Activated B cell treated with CpG ODN at 0.5 μM for 24 hours (primary cell): ENCODE results near the gene SIGMAR1. TPM values are rescaled to one million over a fixed set of nuclear protein-coding genes. Genes with fewer than 3 reads are reported as not detected.
A peak's percentile ranks its signal among the peaks of the same experiment; 100 is the strongest.

Experiments
- ATAC-seq: fragments of 200-7000 bp; cut with Tn5 transposase; one replicate; pipeline ENCODE4 v1.10.0; 2021; ENCODE audit warnings: low read depth, mild to moderate bottlenecking, moderate library complexity
- CTCF ChIA-PET: fragments of 350-600 bp; sonication (Branson Sonifier 250); formaldehyde crosslinking; loops from one replicate; lab custom pipeline; 2021; ENCODE audit warnings: antibody characterized with exemption; lab: Charles Lee
- POLR2A ChIA-PET: fragments of 350-600 bp; sonication (Branson Sonifier 250); formaldehyde crosslinking; loops from one replicate; lab custom pipeline; 2021; ENCODE audit warnings: antibody characterized with exemption; lab: Charles Lee
- DNase-seq: peaks from one replicate; pipeline ENCODE4 v3.0.0; 2022
- H3K27ac Mint-ChIP-seq: one replicate; pipeline ENCODE4 v1.8.0; 2020; ENCODE audit warnings: mixed read lengths
- H3K27me3 Mint-ChIP-seq: one replicate; pipeline ENCODE4 v1.8.0; 2021; ENCODE audit warnings: mixed read lengths
- H3K36me3 Mint-ChIP-seq: one replicate; pipeline ENCODE4 v1.8.0; 2021; ENCODE audit warnings: low read depth, mixed read lengths
- H3K4me1 Mint-ChIP-seq: one replicate; pipeline ENCODE4 v1.8.0; 2021; ENCODE audit warnings: mixed read lengths
- H3K4me3 Mint-ChIP-seq: one replicate; pipeline ENCODE4 v1.8.0; 2020; ENCODE audit warnings: mild to moderate bottlenecking, mixed read lengths
- H3K9me3 Mint-ChIP-seq: one replicate; pipeline ENCODE4 v1.8.0; 2020; ENCODE audit warnings: mixed read lengths
- intact Hi-C: fragments of 100-400 bp; cut with micrococcal nuclease; formaldehyde crosslinking; loops from one replicate; pipeline ENCODE4 v1.15.1; 2024
- total RNA-seq: library from RNA; stranded (reverse); gene quantifications from 2 replicates; pipeline ENCODE4 v1.2.3, GENCODE V29; 2022
- TF ChIP-seq, protein P1 (sequence below): fragments of 200-600 bp; IDR thresholded peaks from one replicate; pipeline ENCODE4 v1.8.0; 2022; ENCODE audit warnings: antibody characterized with exemption, mild to moderate bottlenecking

Gene SIGMAR1
- total RNA-seq = 27.2 TPM in 2 replicates

DNA sequence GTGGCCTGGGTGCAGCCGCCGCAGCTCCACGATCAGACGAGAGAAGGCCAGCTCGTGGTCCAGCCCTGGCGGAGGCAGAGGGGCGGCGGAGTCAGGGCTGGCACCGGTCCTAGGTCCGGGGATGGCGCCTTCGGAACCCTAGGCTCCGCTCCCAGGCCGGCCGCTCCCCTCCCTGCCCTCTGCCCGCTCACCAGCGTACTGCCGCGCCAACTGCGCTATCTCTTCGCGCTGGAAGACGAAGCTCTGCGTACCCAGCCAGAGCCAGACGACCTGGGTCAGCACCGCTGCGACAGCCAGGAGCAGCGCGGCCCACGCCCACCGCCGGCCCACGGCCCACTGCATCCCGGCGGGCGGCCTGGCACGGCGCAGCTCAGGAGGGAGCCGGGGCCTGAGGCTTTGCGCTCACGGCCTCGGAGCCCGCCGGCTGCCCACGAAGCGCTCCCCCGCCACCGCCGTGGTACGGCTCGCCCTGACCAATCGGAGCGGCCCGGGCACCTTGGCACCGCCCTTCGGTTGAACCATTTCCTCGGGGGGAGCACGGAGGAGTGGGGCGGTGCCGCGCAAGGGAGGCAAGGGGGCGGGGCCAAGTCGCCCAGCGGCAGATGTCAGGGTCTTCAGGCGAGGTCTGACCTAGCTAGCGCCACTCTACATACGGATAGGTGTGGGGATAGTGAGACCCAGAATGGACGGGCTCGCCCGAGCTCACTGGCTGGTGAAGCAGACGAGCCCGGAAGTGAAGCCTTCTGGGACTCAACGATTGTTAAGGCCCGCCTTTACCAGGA lies at the start of gene SIGMAR1:
SIGMAR1 (minus strand) TSS at position 432 of the 782 bp plus-strand sequence; CDS start at position 342, 90 bp downstream.
- ChIA-PET CTCF (interaction anchor here (1.0 to 5.2 kb wide), 4 partner anchors 9 to 34 kb away, joined by 4 to 62 read pairs (median 15); partner anchors contain the start of genes GALT and RPP25L), POLR2A (interaction anchor here (0.6 to 5.5 kb wide), 14 partner anchors 8 to 1047 kb away, joined by 3 to 44 read pairs (median 5); partner anchors contain the start of genes ARID3C, DCTN3, FAM219A and GALT)
- TF ChIP-seq, protein P1, sequence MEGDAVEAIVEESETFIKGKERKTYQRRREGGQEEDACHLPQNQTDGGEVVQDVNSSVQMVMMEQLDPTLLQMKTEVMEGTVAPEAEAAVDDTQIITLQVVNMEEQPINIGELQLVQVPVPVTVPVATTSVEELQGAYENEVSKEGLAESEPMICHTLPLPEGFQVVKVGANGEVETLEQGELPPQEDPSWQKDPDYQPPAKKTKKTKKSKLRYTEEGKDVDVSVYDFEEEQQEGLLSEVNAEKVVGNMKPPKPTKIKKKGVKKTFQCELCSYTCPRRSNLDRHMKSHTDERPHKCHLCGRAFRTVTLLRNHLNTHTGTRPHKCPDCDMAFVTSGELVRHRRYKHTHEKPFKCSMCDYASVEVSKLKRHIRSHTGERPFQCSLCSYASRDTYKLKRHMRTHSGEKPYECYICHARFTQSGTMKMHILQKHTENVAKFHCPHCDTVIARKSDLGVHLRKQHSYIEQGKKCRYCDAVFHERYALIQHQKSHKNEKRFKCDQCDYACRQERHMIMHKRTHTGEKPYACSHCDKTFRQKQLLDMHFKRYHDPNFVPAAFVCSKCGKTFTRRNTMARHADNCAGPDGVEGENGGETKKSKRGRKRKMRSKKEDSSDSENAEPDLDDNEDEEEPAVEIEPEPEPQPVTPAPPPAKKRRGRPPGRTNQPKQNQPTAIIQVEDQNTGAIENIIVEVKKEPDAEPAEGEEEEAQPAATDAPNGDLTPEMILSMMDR = no peak
- DNase-seq (peak; percentile 93), ATAC-seq (peak; percentile 95)
- H3K4me1 Mint-ChIP-seq = peaks cover 29% of the 10 kb centered on the region
- no peaks in the 10 kb centered on the region for H3K9me3 Mint-ChIP-seq
- peak within 1 kb of the TSS; percentile 87 for H3K4me3 Mint-ChIP-seq
- intact Hi-C loops = loop anchor here (1.0 to 10.0 kb wide), 6 partner anchors 9 to 347 kb away; partner anchors contain the start of genes DNAI1, DNAJB5, FAM219A and GALT
- peak within 1 kb of the TSS; percentile 78 for H3K27ac Mint-ChIP-seq
- no peaks in the 10 kb centered on the region for H3K27me3 Mint-ChIP-seq
- H3K36me3 Mint-ChIP-seq = peaks cover 2% of the 10 kb centered on the region

DNA sequence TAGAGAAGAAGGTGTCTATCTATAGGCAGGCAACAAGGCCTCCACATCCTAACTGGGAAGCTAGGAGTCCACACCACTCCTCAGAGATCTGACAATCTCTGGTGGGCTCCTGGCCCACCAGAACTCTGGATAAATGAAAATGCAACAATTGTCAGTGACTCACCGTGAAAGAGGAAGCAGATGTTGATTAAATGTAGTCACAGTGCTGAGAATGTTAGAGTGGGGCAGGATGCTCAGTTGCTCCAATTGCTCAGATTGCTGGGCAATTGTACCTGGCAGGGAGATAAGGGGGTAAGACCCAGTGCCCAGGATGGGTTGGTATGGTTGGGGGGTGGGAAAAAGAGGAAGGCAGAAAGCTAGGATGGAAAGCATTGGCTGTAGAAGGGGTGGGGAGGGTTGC lies 49.1 kb upstream of the SIGMAR1 start:
- DNase-seq (no peak), ATAC-seq (no peak)
- H3K27ac Mint-ChIP-seq = no peak overlapping the region
- intact Hi-C loops = no loop called here
- TF ChIP-seq, protein P1 = no peak
- no peak overlapping the region for H3K4me3 Mint-ChIP-seq
- no peaks in the 10 kb centered on the region for H3K36me3 Mint-ChIP-seq
- H3K4me1 Mint-ChIP-seq = peaks cover 4% of the 10 kb centered on the region
- H3K9me3 Mint-ChIP-seq = no peaks in the 10 kb centered on the region
- ChIA-PET CTCF (interaction anchor here (1.2 kb wide), 1 partner anchor 11 kb away, joined by 3 read pairs; no protein-coding TSS in a partner anchor), POLR2A (no interaction called here)
- peaks cover 8% of the 10 kb centered on the region for H3K27me3 Mint-ChIP-seq

DNA sequence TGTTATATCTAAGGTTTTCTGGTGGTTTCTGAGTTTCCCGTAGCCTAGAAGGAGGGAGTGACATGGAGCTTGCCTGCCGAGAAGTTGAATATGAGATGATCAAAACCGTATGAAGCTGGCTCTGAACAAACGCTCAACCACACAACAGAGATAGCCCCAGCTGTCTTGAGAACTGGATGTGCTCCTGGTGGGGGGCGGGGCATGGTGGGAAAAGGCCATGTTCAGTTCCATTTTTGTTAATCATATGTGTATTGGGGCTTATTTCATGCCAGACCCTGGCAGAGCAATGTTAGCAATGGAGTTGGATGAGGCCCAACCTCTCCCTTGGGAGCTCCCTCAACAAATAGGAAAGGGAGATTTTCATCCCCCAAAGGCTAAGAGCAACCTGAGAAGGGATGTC lies 48.6 kb upstream of the SIGMAR1 start:
- TF ChIP-seq, protein P1 = no peak
- no peak overlapping the region for H3K4me3 Mint-ChIP-seq
- POLR2A ChIA-PET = no interaction called here
- peaks cover 4% of the 10 kb centered on the region for H3K4me1 Mint-ChIP-seq
- no peak overlapping the region for H3K27ac Mint-ChIP-seq
- ATAC-seq (no peak), DNase-seq (no peak)
- no peaks in the 10 kb centered on the region for H3K36me3 Mint-ChIP-seq
- intact Hi-C loops = no loop called here
- H3K9me3 Mint-ChIP-seq = no peaks in the 10 kb centered on the region
- H3K27me3 Mint-ChIP-seq = peaks cover 8% of the 10 kb centered on the region
- CTCF ChIA-PET = interaction anchor here (1.2 kb wide), 1 partner anchor 11 kb away, joined by 3 read pairs; no protein-coding TSS in a partner anchor

DNA sequence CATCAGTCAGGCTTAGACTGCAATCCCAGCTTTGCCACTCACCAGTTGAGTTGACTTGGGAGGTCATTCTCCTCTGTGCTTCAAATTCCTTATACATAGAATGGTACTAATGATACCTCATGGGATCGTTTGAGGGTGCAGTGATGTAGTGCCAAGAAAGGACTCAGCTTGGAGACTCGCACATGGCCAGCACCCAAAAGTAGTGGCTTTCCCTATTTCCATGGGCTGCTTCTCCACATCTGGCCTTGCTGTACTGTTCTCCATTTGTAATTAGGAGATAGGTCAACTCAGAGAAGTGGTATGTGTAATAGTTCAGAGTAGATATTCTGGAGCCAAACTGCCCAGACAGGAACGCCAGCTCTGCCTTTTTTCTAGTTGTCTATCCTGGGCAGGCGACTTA lies 48.0 kb upstream of the SIGMAR1 start:
- ChIA-PET POLR2A (no interaction called here), CTCF (interaction anchor here (1.2 kb wide), 1 partner anchor 10 kb away, joined by 3 read pairs; no protein-coding TSS in a partner anchor)
- DNase-seq (no peak), ATAC-seq (no peak)
- TF ChIP-seq, protein P1 = no peak
- Mint-ChIP-seq H3K4me1 (peaks cover 4% of the 10 kb centered on the region), H3K27me3 (peaks cover 8% of the 10 kb centered on the region), H3K4me3 (no peak overlapping the region), H3K27ac (no peak overlapping the region), H3K36me3 (no peaks in the 10 kb centered on the region), H3K9me3 (no peaks in the 10 kb centered on the region)
- intact Hi-C loops = no loop called here

DNA sequence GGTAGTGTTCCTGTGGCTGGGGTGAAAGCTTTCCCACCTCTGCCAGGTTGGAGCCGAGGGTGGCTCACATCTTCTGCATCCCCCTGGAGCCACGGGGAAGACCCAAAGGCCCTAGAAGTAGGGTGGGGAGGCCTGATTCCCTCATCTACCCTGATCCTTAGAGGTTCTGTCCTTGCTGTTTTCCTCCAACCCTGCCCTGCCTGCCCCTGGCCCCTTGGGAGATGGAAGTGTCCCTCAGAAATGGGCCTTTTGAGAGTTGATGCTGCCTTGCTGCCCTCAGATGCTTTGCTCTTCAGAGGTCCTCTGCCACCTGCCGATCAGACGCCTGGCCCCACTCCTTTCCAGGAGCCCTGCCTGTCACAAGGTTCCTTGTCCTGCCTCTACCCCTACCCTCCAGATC lies 47.2 kb upstream of the SIGMAR1 start:
- ChIA-PET CTCF (no interaction called here), POLR2A (no interaction called here)
- ATAC-seq (no peak), DNase-seq (no peak)
- Mint-ChIP-seq H3K36me3 (no peaks in the 10 kb centered on the region), H3K4me1 (peaks cover 4% of the 10 kb centered on the region), H3K4me3 (no peak overlapping the region), H3K27ac (no peak overlapping the region), H3K27me3 (peaks cover 5% of the 10 kb centered on the region), H3K9me3 (no peaks in the 10 kb centered on the region)
- intact Hi-C loops = no loop called here
- TF ChIP-seq, protein P1 = no peak
